Inferior parietal cortex (tissue), 1 donor: ENCODE measurements around the gene SCMH1.
"Not testable (repeated sequence)": the region's sequence is repeated elsewhere in the genome, so short reads cannot be mapped to it uniquely, and the experiment has no call there.

Source experiments
- DNase-seq: peaks from one replicate; pipeline ENCODE4 v3.0.0-alpha.2; 2016; ENCODE audit errors: extremely low spot score

SCMH1 gene

GRCh38 chr1:41211608-41212007 is 30.5 kb downstream of the SCMH1 start:
- DNase-seq: not testable (repeated sequence)

GRCh38 chr1:41207053-41207452 is 35.1 kb downstream of the SCMH1 start:
- DNase-seq: not testable (repeated sequence)

GRCh38 chr1:41200728-41201127 is 41.4 kb downstream of the SCMH1 start:
- DNase-seq: no peak

GRCh38 chr1:41199375-41199774 is 42.7 kb downstream of the SCMH1 start:
- no peak for DNase-seq

- no peak for DNase-seq
These were observed 49.5 kb downstream of the SCMH1 start for GRCh38 chr1:41192456-41193178.

- DNase-seq: no peak
These were observed 57.7 kb downstream of the SCMH1 start for GRCh38 chr1:41184446-41184845.

- DNase-seq: not testable (repeated sequence)
These were observed 63.9 kb downstream of the SCMH1 start for GRCh38 chr1:41178230-41178629.

GRCh38 chr1:41175546-41175945 is 66.6 kb downstream of the SCMH1 start:
- no peak for DNase-seq

- DNase-seq: no peak
These were observed 67.9 kb downstream of the SCMH1 start for GRCh38 chr1:41174170-41174569.

- DNase-seq: no peak
These were observed 68.5 kb downstream of the SCMH1 start for GRCh38 chr1:41173651-41174050.

GRCh38 chr1:41171266-41171874 is 70.7 kb downstream of the SCMH1 start:
- no peak for DNase-seq

- DNase-seq: no peak
These were observed 72.3 kb downstream of the SCMH1 start for GRCh38 chr1:41169799-41170180.

- no peak for DNase-seq
These were observed 72.9 kb downstream of the SCMH1 start for GRCh38 chr1:41169066-41169798.

- no peak for DNase-seq
These were observed 74.4 kb downstream of the SCMH1 start for GRCh38 chr1:41167667-41168066.

- no peak for DNase-seq
These were observed 77.4 kb downstream of the SCMH1 start for GRCh38 chr1:41164727-41165126.

- DNase-seq: no peak
These were observed 79.7 kb downstream of the SCMH1 start for GRCh38 chr1:41162441-41162840.

- DNase-seq: no peak
These were observed 80.3 kb downstream of the SCMH1 start for GRCh38 chr1:41161846-41162245.

- no peak for DNase-seq
These were observed 81.5 kb downstream of the SCMH1 start for GRCh38 chr1:41160498-41161110.

GRCh38 chr1:41158966-41159365 is 83.1 kb downstream of the SCMH1 start:
- DNase-seq: no peak

GRCh38 chr1:41158147-41158875 is 83.8 kb downstream of the SCMH1 start:
- DNase-seq: no peak

- DNase-seq: no peak
These were observed 87.0 kb downstream of the SCMH1 start for GRCh38 chr1:41155105-41155504.

GRCh38 chr1:41153750-41154274 is 88.3 kb downstream of the SCMH1 start:
- DNase-seq: no peak
